H9 (cell line): ENCODE data around the gene ACVR1. TPM values are rescaled to one million over a fixed set of nuclear protein-coding genes. Genes with fewer than 3 reads are reported as not detected.

Experiments
- DNase-seq: peaks from one replicate; pipeline ENCODE4 v3.0.0-alpha.2; 2017
- H2AFZ ChIP-seq: one replicate; pipeline ENCODE4 v1.6.1; 2013; ENCODE audit warnings: mild to moderate bottlenecking, low read length, control low read depth, moderate library complexity
- H2AK5ac ChIP-seq: 2 replicates; pipeline ENCODE4 v1.6.1; 2013; ENCODE audit warnings: low read length, control low read depth, mixed read lengths; ENCODE audit not compliant: insufficient read length
- H2BK120ac ChIP-seq: one replicate; pipeline ENCODE4 v1.6.1; 2013; ENCODE audit warnings: low read depth, mild to moderate bottlenecking, low read length, control low read depth, inconsistent platforms; ENCODE audit not compliant: poor library complexity, severe bottlenecking
- H2BK12ac ChIP-seq: 2 replicates; pipeline ENCODE4 v1.6.1; 2013; ENCODE audit warnings: low read length, control low read depth, mixed read lengths, low read depth; ENCODE audit not compliant: insufficient read length
- H2BK15ac ChIP-seq: 2 replicates; pipeline ENCODE4 v1.6.1; 2013; ENCODE audit warnings: low read depth, low read length, control low read depth
- H2BK20ac ChIP-seq: one replicate; pipeline ENCODE4 v1.6.1; 2013; ENCODE audit warnings: low read depth, mild to moderate bottlenecking, low read length, control low read depth, inconsistent platforms; ENCODE audit not compliant: poor library complexity, severe bottlenecking
- H2BK5ac ChIP-seq: 2 replicates; pipeline ENCODE4 v1.6.1; 2013; ENCODE audit warnings: low read length, control low read depth, mixed read lengths; ENCODE audit not compliant: insufficient read length
- H3K14ac ChIP-seq: 2 replicates; pipeline ENCODE4 v1.6.1; 2013; ENCODE audit warnings: low read length, control low read depth; ENCODE audit not compliant: insufficient read depth
- H3K18ac ChIP-seq: 2 replicates; pipeline ENCODE4 v1.6.1; 2013; ENCODE audit warnings: low read depth, mild to moderate bottlenecking, mixed read lengths, low read length, control low read depth; ENCODE audit not compliant: insufficient read length
- H3K23ac ChIP-seq: 2 replicates; pipeline ENCODE4 v1.6.1; 2013; ENCODE audit warnings: low read length, control low read depth, mixed read lengths, low read depth; ENCODE audit not compliant: insufficient read length
- H3K23me2 ChIP-seq: 2 replicates; pipeline ENCODE4 v1.6.1; 2013; ENCODE audit warnings: low read depth, mild to moderate bottlenecking, mixed read lengths, low read length, control low read depth; ENCODE audit not compliant: insufficient read length, poor library complexity, severe bottlenecking
- H3K27ac ChIP-seq: 2 replicates; pipeline ENCODE4 v1.5.1; 2013; ENCODE audit warnings: low read length, control low read depth, mixed read lengths, low read depth; ENCODE audit not compliant: insufficient read length
- H3K27me3 ChIP-seq: 2 replicates; pipeline ENCODE4 v1.6.1; 2013; ENCODE audit warnings: low read length, control low read depth, inconsistent platforms; ENCODE audit not compliant: insufficient read depth
- H3K4ac ChIP-seq: 2 replicates; pipeline ENCODE4 v1.6.1; 2013; ENCODE audit warnings: low read depth, mild to moderate bottlenecking, control low read depth, inconsistent platforms, low read length, moderate library complexity
- H3K4me1 ChIP-seq: 2 replicates; pipeline ENCODE4 v1.6.1; 2013; ENCODE audit warnings: low read length, control low read depth, inconsistent platforms; ENCODE audit not compliant: insufficient read depth
- H3K4me2 ChIP-seq: 2 replicates; pipeline ENCODE4 v1.6.1; 2013; ENCODE audit warnings: low read length, control low read depth, mixed read lengths; ENCODE audit not compliant: insufficient read length, insufficient read depth
- H3K56ac ChIP-seq: 2 replicates; pipeline ENCODE4 v1.6.1; 2013; ENCODE audit warnings: low read depth, mild to moderate bottlenecking, mixed read lengths, low read length, control low read depth; ENCODE audit not compliant: insufficient read length
- H3K79me1 ChIP-seq: 2 replicates; pipeline ENCODE4 v1.6.1; 2013; ENCODE audit warnings: low read depth, mild to moderate bottlenecking, moderate library complexity, low read length, control low read depth, inconsistent platforms; ENCODE audit not compliant: insufficient read depth, poor library complexity, severe bottlenecking
- H3K79me2 ChIP-seq: 2 replicates; pipeline ENCODE4 v1.6.1; 2013; ENCODE audit warnings: low read length, control low read depth, inconsistent platforms; ENCODE audit not compliant: insufficient read depth
- H3K9ac ChIP-seq: 2 replicates; pipeline ENCODE4 v1.6.1; 2013; ENCODE audit warnings: low read length, control low read depth, mixed read lengths; ENCODE audit not compliant: insufficient read length; ENCODE audit errors: extremely low read depth
- H3K9me3 ChIP-seq: one replicate; pipeline ENCODE4 v1.6.1; 2013; ENCODE audit warnings: low read depth, low read length, inconsistent platforms; ENCODE audit not compliant: control insufficient read depth
- H3T11ph ChIP-seq: one replicate; pipeline ENCODE4 v1.6.1; 2013; ENCODE audit warnings: mild to moderate bottlenecking, low read length, control low read depth, inconsistent platforms
- H4K20me1 ChIP-seq: one replicate; pipeline ENCODE4 v1.6.1; 2013; ENCODE audit not compliant: control insufficient read depth, insufficient read length, insufficient read depth
- H4K5ac ChIP-seq: 2 replicates; pipeline ENCODE4 v1.6.1; 2013; ENCODE audit warnings: low read depth, mild to moderate bottlenecking, mixed read lengths, low read length, control low read depth; ENCODE audit not compliant: insufficient read length
- H4K8ac ChIP-seq: replicated peaks from 2 replicates; pipeline ENCODE4 v1.6.1; 2013; ENCODE audit warnings: low read length, control low read depth, mixed read lengths, low read depth; ENCODE audit not compliant: insufficient read length
- H4K91ac ChIP-seq: 2 replicates; pipeline ENCODE4 v1.6.1; 2013; ENCODE audit warnings: low read depth, mild to moderate bottlenecking, moderate library complexity, mixed read lengths, low read length, control low read depth; ENCODE audit not compliant: insufficient read length
- H3K27ac Mint-ChIP-seq, 3 experiments: 2 replicates in 2 of 3; 3 replicates in 1 of 3; pipeline ENCODE4 v1.8.0; 2020 to 2021; ENCODE audit warnings: mixed read lengths in 3 of 3, mild to moderate bottlenecking in 1 of 3, moderate library complexity in 1 of 3
- H3K27me3 Mint-ChIP-seq: 2 replicates; pipeline ENCODE4 v1.8.0; 2021; ENCODE audit warnings: low read depth, mild to moderate bottlenecking, moderate library complexity, mixed read lengths
- H3K36me3 Mint-ChIP-seq, 3 experiments: 2 replicates in 2 of 3; 3 replicates in 1 of 3; pipeline ENCODE4 v1.8.0; 2020 to 2021; ENCODE audit warnings: low read depth in 3 of 3, mixed read lengths in 3 of 3; ENCODE audit not compliant: insufficient read depth in 1 of 3
- H3K4me1 Mint-ChIP-seq, 2 experiments: 2 replicates each; pipeline ENCODE4 v1.8.0; 2020; ENCODE audit warnings: mixed read lengths in 2 of 2
- H3K4me3 Mint-ChIP-seq, 2 experiments: 2 replicates in 1 of 2; 3 replicates in 1 of 2; pipeline ENCODE4 v1.8.0; 2020 to 2021; ENCODE audit warnings: mild to moderate bottlenecking in 2 of 2, mixed read lengths in 2 of 2, moderate library complexity in 1 of 2
- H3K9me3 Mint-ChIP-seq, 2 experiments: 2 replicates in 1 of 2; 3 replicates in 1 of 2; pipeline ENCODE4 v1.8.0; 2020; ENCODE audit warnings: mild to moderate bottlenecking in 2 of 2, mixed read lengths in 2 of 2, moderate library complexity in 1 of 2
- WGBS: extraction: QIAGEN DNeasy Blood & Tissue Kit; methylation state at CpG from one replicate; pipeline ENCODE4 v1.1.7; 2013; ENCODE audit warnings: missing lambda C conversion rate, low lambda C conversion rate, mixed read lengths; ENCODE audit not compliant: insufficient read length; ENCODE audit errors: extremely low coverage; 5-methylcytosine and 5-hydroxymethylcytosine counted together
- total RNA-seq: library from RNA; stranded (reverse); gene quantifications from 2 replicates; pipeline ENCODE4 v1.2.1, GENCODE V29; 2021
- TF ChIP-seq, protein P1 (sequence below): fragments of 200-600 bp; sonication (generic); conservative IDR thresholded peaks from 3 replicates; pipeline ENCODE4 v1.8.0; 2021; ENCODE audit warnings: antibody characterized with exemption, mild to moderate bottlenecking

ACVR1 gene
- total RNA-seq, 1 experiment from 2014 or later, result 21.2 TPM

DNA sequence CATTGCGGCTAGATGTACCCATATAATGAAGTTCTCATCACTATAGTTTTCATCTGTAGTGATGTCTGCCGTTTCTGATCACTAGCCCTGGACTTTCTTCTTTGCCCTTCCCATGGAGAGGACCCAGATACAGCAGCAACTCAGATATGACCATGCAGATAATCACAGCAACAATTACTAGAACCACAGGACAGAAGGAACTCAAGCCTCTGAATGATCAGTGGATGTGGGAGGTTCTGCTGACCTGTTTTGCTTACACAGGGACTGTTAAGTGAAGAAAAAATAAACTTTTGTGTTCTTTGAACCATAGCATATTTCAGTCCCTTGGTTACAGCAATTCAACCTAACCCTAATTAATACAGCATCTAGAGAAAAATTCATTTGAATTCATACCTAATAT, 62.7 kb downstream of the ACVR1 start:
- Histone ChIP-seq H3K4ac (no peak overlapping the region), H3K23me2 (no peaks in the 10 kb centered on the region), H2AK5ac (no peak overlapping the region), H3K4me2 (no peak overlapping the region), H2BK15ac (no peak overlapping the region), H3T11ph (no peak overlapping the region), H3K18ac (no peak overlapping the region), H3K27me3 (no peaks in the 10 kb centered on the region), H2BK12ac (no peak overlapping the region), H3K79me2 (no peaks in the 10 kb centered on the region), H2BK20ac (no peak overlapping the region), H3K79me1 (no peaks in the 10 kb centered on the region), H4K91ac (no peak overlapping the region), H3K4me1 (no peaks in the 10 kb centered on the region), H2BK5ac (no peak overlapping the region), H3K9ac (no peak overlapping the region), H3K9me3 (no peaks in the 10 kb centered on the region), H3K14ac (no peak overlapping the region), H4K5ac (no peak overlapping the region), H3K23ac (no peak overlapping the region), H4K8ac (no peak overlapping the region), H2BK120ac (no peak overlapping the region), H4K20me1 (no peaks in the 10 kb centered on the region), H3K56ac (no peak overlapping the region), H2AFZ (no peak overlapping the region), H3K27ac (no peak overlapping the region)
- TF ChIP-seq, protein P1, sequence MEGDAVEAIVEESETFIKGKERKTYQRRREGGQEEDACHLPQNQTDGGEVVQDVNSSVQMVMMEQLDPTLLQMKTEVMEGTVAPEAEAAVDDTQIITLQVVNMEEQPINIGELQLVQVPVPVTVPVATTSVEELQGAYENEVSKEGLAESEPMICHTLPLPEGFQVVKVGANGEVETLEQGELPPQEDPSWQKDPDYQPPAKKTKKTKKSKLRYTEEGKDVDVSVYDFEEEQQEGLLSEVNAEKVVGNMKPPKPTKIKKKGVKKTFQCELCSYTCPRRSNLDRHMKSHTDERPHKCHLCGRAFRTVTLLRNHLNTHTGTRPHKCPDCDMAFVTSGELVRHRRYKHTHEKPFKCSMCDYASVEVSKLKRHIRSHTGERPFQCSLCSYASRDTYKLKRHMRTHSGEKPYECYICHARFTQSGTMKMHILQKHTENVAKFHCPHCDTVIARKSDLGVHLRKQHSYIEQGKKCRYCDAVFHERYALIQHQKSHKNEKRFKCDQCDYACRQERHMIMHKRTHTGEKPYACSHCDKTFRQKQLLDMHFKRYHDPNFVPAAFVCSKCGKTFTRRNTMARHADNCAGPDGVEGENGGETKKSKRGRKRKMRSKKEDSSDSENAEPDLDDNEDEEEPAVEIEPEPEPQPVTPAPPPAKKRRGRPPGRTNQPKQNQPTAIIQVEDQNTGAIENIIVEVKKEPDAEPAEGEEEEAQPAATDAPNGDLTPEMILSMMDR, result no peak
- DNase-seq, result no peak
- H3K9me3 Mint-ChIP-seq, result no peaks in the 10 kb centered on the region
- WGBS, result no CpG with 5 or more reads among the region's 2 CpGs
- no peaks in the 10 kb centered on the region for H3K27me3 Mint-ChIP-seq
- H3K4me1 Mint-ChIP-seq, result peaks cover 5 to 6% of the 10 kb centered on the region in 2 experiments; a peak in 3 of 4 replicates
- H3K36me3 Mint-ChIP-seq, result peaks cover 10 to 28% (median 18%) of the 10 kb centered on the region in 3 experiments; a peak in 6 of 7 replicates
- H3K4me3 Mint-ChIP-seq, result no peak overlapping the region
- H3K27ac Mint-ChIP-seq, result peak overlapping the region in 1 of 3 experiments; percentile 31; a peak in 1 of 7 replicates
